B cell (primary cell): ENCODE data around the gene AFF3. TPM values are rescaled to one million over a fixed set of nuclear protein-coding genes. Genes with fewer than 3 reads are reported as not detected.

Source experiments
- ATAC-seq: fragments of 200-7000 bp; cut with Tn5 transposase; one replicate; pipeline ENCODE4 v1.10.0; 2021; ENCODE audit warnings: low read depth, mild to moderate bottlenecking, moderate number of reproducible peaks, moderate library complexity
- CTCF ChIA-PET: fragments of 350-600 bp; sonication (Branson Sonifier 250); formaldehyde crosslinking; loops from one replicate; lab custom pipeline; 2021; ENCODE audit warnings: antibody characterized with exemption, inconsistent platforms; lab: Charles Lee
- POLR2A ChIA-PET: fragments of 350-600 bp; sonication (Branson Sonifier 250); formaldehyde crosslinking; loops from one replicate; lab custom pipeline; 2021; ENCODE audit warnings: antibody characterized with exemption; lab: Charles Lee
- DNase-seq: peaks from one replicate; pipeline ENCODE4 v3.0.0; 2013
- H2AFZ ChIP-seq: 2 replicates; pipeline ENCODE4 v1.6.1; 2012; ENCODE audit warnings: mild to moderate bottlenecking, low read depth, low read length; ENCODE audit not compliant: insufficient read depth, poor library complexity, severe bottlenecking
- H3K27ac ChIP-seq, 2 donors: 1 replicate in 1 of 2; 2 replicates in 1 of 2; pipeline ENCODE4 v1.5.1; 2012 to 2013; ENCODE audit warnings: low read length in 2 of 2, mild to moderate bottlenecking in 2 of 2, moderate library complexity in 1 of 2
- H3K27me3 ChIP-seq, 4 experiments: fragments of 200-600 bp in 1 of 4; sonication (generic) in 1 of 4; replicated peaks in 1 of 4; 1 replicate in 2 of 4; 2 replicates in 2 of 4; pipeline versions ENCODE4 v1.6.1 to v1.7.0; 2013 to 2016; ENCODE audit warnings: low read length in 3 of 4, mild to moderate bottlenecking in 2 of 4, mixed read lengths in 1 of 4, moderate library complexity in 1 of 4; ENCODE audit not compliant: insufficient read depth in 4 of 4, control insufficient read depth in 3 of 4; ENCODE audit errors: control extremely low read depth in 1 of 4
- H3K36me3 ChIP-seq, 2 experiments: replicated peaks in 1 of 2; 1 replicate in 1 of 2; 2 replicates in 1 of 2; pipeline versions ENCODE4 v1.6.1 to v1.7.1; 2013; ENCODE audit warnings: low read length in 1 of 2; ENCODE audit not compliant: insufficient read depth in 2 of 2, control insufficient read depth in 1 of 2; ENCODE audit errors: control extremely low read depth in 1 of 2, extremely low read depth in 1 of 2
- H3K4me1 ChIP-seq, 2 donors: fragments of 200-600 bp in 1 of 2; sonication (generic) in 1 of 2; 1 replicate in 1 of 2; 2 replicates in 1 of 2; pipeline versions ENCODE4 v1.5.1 to v1.6.1; 2013 to 2017; ENCODE audit warnings: low read length in 2 of 2; ENCODE audit not compliant: control insufficient read depth in 2 of 2, insufficient read depth in 2 of 2
- H3K4me2 ChIP-seq: replicated peaks from 2 replicates; pipeline ENCODE3; 2012; ENCODE audit warnings: mild to moderate bottlenecking, low read depth, low read length; ENCODE audit not compliant: poor library complexity, severe bottlenecking
- H3K4me3 ChIP-seq, 5 experiments: fragments of 200-600 bp in 1 of 5; sonication (generic) in 1 of 5; 1 replicate in 3 of 5; 2 replicates in 2 of 5; pipeline versions ENCODE4 v1.5.1 to v1.7.0; 2011 to 2016; ENCODE audit warnings: low read length in 4 of 5, mild to moderate bottlenecking in 4 of 5, low read depth in 2 of 5, control low read depth in 1 of 5, moderate library complexity in 1 of 5; ENCODE audit not compliant: insufficient read depth in 1 of 5; ENCODE audit errors: control extremely low read depth in 1 of 5, extremely low read depth in 1 of 5
- H3K79me2 ChIP-seq: fragments of 200-600 bp; sonication (generic); one replicate; pipeline ENCODE4 v1.6.0; 2016; ENCODE audit warnings: low read length; ENCODE audit not compliant: control insufficient read depth, insufficient read depth
- H3K9ac ChIP-seq: fragments of 200-600 bp; sonication (generic); 2 replicates; pipeline ENCODE4 v1.6.1; 2017; ENCODE audit warnings: mild to moderate bottlenecking, low read length, moderate library complexity
- H3K9me3 ChIP-seq, 3 donors: one replicate each; pipeline versions ENCODE4 v1.6.1 to v1.7.1; 2013; ENCODE audit warnings: low read length in 2 of 3; ENCODE audit not compliant: control insufficient read depth in 2 of 3, insufficient read depth in 1 of 3; ENCODE audit errors: control extremely low read depth in 1 of 3
- H4K20me1 ChIP-seq: 2 replicates; pipeline ENCODE4 v1.6.0; 2012; ENCODE audit warnings: mild to moderate bottlenecking, low read length; ENCODE audit not compliant: insufficient read depth, control insufficient read depth, poor library complexity, severe bottlenecking
- H3K27ac Mint-ChIP-seq: one replicate; pipeline ENCODE4 v1.8.0; 2021; ENCODE audit warnings: mixed read lengths
- H3K27me3 Mint-ChIP-seq: one replicate; pipeline ENCODE4 v1.8.0; 2021; ENCODE audit warnings: mixed read lengths
- H3K4me1 Mint-ChIP-seq: one replicate; pipeline ENCODE4 v1.8.0; 2021; ENCODE audit warnings: mixed read lengths
- H3K4me3 Mint-ChIP-seq: one replicate; pipeline ENCODE4 v1.8.0; 2021; ENCODE audit warnings: mixed read lengths
- H3K9me3 Mint-ChIP-seq: one replicate; pipeline ENCODE4 v1.8.0; 2022; ENCODE audit warnings: mixed read lengths; ENCODE audit not compliant: insufficient read depth
- EZH2 ChIP-seq: IDR thresholded peaks from 2 replicates; pipeline ENCODE4 v1.6.1; 2012; ENCODE audit warnings: borderline replicate concordance, low read depth, mild to moderate bottlenecking, moderate library complexity, low read length; ENCODE audit not compliant: insufficient read depth, poor library complexity, severe bottlenecking
- WGBS: methylation state at CpG from one replicate; pipeline ENCODE4 v1.1.5; 2013; ENCODE audit warnings: missing lambda C conversion rate; ENCODE audit not compliant: insufficient coverage; 5-methylcytosine and 5-hydroxymethylcytosine counted together
- intact Hi-C: fragments of 100-400 bp; cut with micrococcal nuclease; formaldehyde crosslinking; loops from one replicate; pipeline ENCODE4 v1.10.0; 2022
- polyA plus RNA-seq: library from polyadenylated mRNA; depleted of rRNA; stranded (reverse); fragments of >200 nt; gene quantifications from 2 replicates; pipeline ENCODE4 v1.2.3, GENCODE V29; 2012
- total RNA-seq, 2 donors: library from RNA; stranded (reverse); fragments of 120-200 nt in 1 of 2; gene quantifications; 1 replicate in 1 of 2; 2 replicates in 1 of 2; pipeline versions ENCODE4 v1.2.3 to v1.2.4, GENCODE V29; 2013 to 2022
- TF ChIP-seq, protein P1 (sequence below): fragments of 200-600 bp; IDR thresholded peaks from one replicate; pipeline ENCODE4 v1.8.0; 2022; ENCODE audit warnings: antibody characterized with exemption, mild to moderate bottlenecking

AFF3 gene
- total and polyA plus RNA-seq, 2 donors (not counting 1 experiment from before 2014, with no cell fraction given) = 117 to 830 TPM

DNA sequence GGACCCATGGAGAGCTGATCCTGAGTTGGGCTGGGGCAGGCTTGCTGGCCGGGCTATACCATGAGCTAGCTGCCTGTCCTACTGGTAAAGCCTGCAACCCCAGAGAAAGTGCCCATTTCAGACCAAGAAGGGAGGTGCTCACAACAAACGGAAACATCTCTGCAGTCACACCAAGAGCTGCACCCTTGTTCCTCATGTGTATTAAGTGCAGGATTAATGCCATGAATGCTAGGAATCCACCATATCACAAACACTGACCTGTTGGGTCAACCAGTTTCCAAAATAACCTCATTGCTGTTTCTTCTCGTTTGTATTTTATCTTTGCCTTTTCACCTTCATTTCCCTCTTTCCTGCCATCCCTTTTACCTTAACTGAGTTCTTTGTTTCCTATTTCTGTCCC lies 69.9 kb downstream of the AFF3 start:
- TF ChIP-seq EZH2 = no peak
- TF ChIP-seq, protein P1, sequence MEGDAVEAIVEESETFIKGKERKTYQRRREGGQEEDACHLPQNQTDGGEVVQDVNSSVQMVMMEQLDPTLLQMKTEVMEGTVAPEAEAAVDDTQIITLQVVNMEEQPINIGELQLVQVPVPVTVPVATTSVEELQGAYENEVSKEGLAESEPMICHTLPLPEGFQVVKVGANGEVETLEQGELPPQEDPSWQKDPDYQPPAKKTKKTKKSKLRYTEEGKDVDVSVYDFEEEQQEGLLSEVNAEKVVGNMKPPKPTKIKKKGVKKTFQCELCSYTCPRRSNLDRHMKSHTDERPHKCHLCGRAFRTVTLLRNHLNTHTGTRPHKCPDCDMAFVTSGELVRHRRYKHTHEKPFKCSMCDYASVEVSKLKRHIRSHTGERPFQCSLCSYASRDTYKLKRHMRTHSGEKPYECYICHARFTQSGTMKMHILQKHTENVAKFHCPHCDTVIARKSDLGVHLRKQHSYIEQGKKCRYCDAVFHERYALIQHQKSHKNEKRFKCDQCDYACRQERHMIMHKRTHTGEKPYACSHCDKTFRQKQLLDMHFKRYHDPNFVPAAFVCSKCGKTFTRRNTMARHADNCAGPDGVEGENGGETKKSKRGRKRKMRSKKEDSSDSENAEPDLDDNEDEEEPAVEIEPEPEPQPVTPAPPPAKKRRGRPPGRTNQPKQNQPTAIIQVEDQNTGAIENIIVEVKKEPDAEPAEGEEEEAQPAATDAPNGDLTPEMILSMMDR = no peak
- no peak overlapping the region for H3K27ac ChIP-seq
- no peak for DNase-seq
- H3K9ac ChIP-seq = no peak overlapping the region
- peaks cover 82% of the 10 kb centered on the region for H4K20me1 ChIP-seq
- H3K9me3 ChIP-seq = no peaks in the 10 kb centered on the region
- no peak overlapping the region for H3K4me3 ChIP-seq
- CTCF ChIA-PET = interaction anchor here (0.6 kb wide), 1 partner anchor 1491 kb away, joined by 3 read pairs; no protein-coding TSS in a partner anchor
- no peak overlapping the region for H3K4me3 Mint-ChIP-seq
- H3K27me3 Mint-ChIP-seq = no peaks in the 10 kb centered on the region
- intact Hi-C loops = loop anchor here (5.0 kb wide), 1 partner anchor 40 kb away; no protein-coding TSS in a partner anchor
- H3K9me3 Mint-ChIP-seq = no peaks in the 10 kb centered on the region
- peaks cover 0 to 8% of the 10 kb centered on the region in 2 donors for H3K4me1 ChIP-seq
- H2AFZ ChIP-seq = no peak overlapping the region
- H3K4me2 ChIP-seq = no peak overlapping the region
- POLR2A ChIA-PET = no interaction called here
- WGBS = 95% methylated on average over 2 of the region's 3 CpGs
- no peak for ATAC-seq
- no peak overlapping the region for H3K27ac Mint-ChIP-seq
- peaks cover 69% of the 10 kb centered on the region for H3K4me1 Mint-ChIP-seq
- peaks cover 94% of the 10 kb centered on the region for H3K79me2 ChIP-seq
- H3K36me3 ChIP-seq = peaks cover 17 to 60% of the 10 kb centered on the region in 2 experiments
- H3K27me3 ChIP-seq = no peaks in the 10 kb centered on the region

DNA sequence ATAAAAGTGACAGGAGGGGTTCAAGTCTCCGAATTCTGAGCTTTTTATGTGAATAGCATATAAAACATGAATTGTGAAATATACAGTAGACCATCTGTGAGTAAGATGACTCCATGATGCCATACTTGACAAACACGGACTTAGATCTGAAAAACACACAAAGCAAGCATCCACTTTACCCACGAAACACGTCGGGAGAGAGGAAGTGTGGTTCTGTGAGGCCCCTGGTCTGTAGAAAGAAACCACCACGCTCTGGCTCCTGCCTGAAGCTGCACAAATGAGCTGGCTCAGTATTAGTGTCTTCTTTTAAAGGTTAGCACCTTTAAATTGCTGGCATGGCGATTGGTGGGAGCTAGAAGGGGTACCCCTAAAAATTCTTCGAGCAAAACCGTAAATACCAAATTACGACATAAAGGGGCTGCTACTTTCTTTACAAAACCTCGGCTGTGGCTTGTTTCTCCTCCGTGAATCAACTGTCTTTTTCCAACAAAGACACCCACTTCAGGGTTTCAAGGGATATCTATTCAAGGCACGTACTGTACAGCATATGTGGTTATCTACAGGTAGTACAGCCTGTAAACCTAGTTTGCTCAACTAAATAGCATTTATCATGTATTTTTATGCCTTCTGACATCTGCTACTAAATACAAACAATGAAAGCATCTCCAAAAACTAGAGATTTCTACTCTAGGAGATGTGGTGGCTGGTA lies 70.9 kb downstream of the AFF3 start:
- intact Hi-C loops = loop anchor here (5.0 kb wide), 1 partner anchor 39 kb away; no protein-coding TSS in a partner anchor
- H3K4me3 ChIP-seq = no peak overlapping the region
- peak overlapping the region in 1 of 2 donors; percentile 36 for H3K27ac ChIP-seq
- H3K9ac ChIP-seq = no peak overlapping the region
- no peaks in the 10 kb centered on the region for H3K9me3 ChIP-seq
- H3K4me3 Mint-ChIP-seq = no peak overlapping the region
- H3K4me1 Mint-ChIP-seq = peaks cover 75% of the 10 kb centered on the region
- ChIA-PET POLR2A (interaction anchor here (0.7 kb wide), 1 partner anchor 175 kb away, joined by 3 read pairs; no protein-coding TSS in a partner anchor), CTCF (no interaction called here)
- 79% methylated on average over 3 of the region's 13 CpGs for WGBS
- no peak for DNase-seq
- H3K4me1 ChIP-seq = peaks cover 0 to 13% of the 10 kb centered on the region in 2 donors
- H4K20me1 ChIP-seq = peaks cover 82% of the 10 kb centered on the region
- no peaks in the 10 kb centered on the region for H3K27me3 ChIP-seq
- no peaks in the 10 kb centered on the region for H3K27me3 Mint-ChIP-seq
- H3K36me3 ChIP-seq = peaks cover 17 to 58% of the 10 kb centered on the region in 2 experiments
- no peak overlapping the region for H2AFZ ChIP-seq
- H3K79me2 ChIP-seq = peaks cover 95% of the 10 kb centered on the region
- no peak overlapping the region for H3K27ac Mint-ChIP-seq
- no peak for TF ChIP-seq EZH2
- TF ChIP-seq, protein P1 = no peak
- no peak overlapping the region for H3K4me2 ChIP-seq
- no peak for ATAC-seq
- no peaks in the 10 kb centered on the region for H3K9me3 Mint-ChIP-seq
